WTC11 (cell line): Measurements from ENCODE around the gene DUSP5. TPM values are rescaled to one million over a fixed set of nuclear protein-coding genes. Genes with fewer than 3 reads are reported as not detected.
A peak's percentile ranks its signal among the peaks of the same experiment; 100 is the strongest.

Source experiments
- ATAC-seq: fragments of 200-7000 bp; cut with Tn5 transposase; 2 replicates; pipeline ENCODE4 v1.10.0; 2021; ENCODE audit warnings: mild to moderate bottlenecking, moderate library complexity
- CTCF ChIA-PET: fragments of 300-600 bp; sonication (Branson Sonifier 250); formaldehyde crosslinking; loops from one replicate; lab custom pipeline; 2021; ENCODE audit warnings: antibody characterized with exemption; lab: Charles Lee
- POLR2A ChIA-PET: fragments of 350-600 bp; sonication (Branson Sonifier 250); formaldehyde crosslinking; loops from one replicate; lab custom pipeline; 2021; ENCODE audit warnings: antibody characterized with exemption; lab: Charles Lee
- DNase-seq: peaks from one replicate; pipeline ENCODE4 v3.0.0; 2021; ENCODE audit warnings: low spot score
- H3K27ac Mint-ChIP-seq: 2 replicates; pipeline ENCODE4 v1.8.0; 2021; ENCODE audit warnings: mixed read lengths
- H3K27me3 Mint-ChIP-seq: 2 replicates; pipeline ENCODE4 v1.8.0; 2021; ENCODE audit warnings: low read depth, mild to moderate bottlenecking, moderate library complexity, mixed read lengths
- H3K36me3 Mint-ChIP-seq: 2 replicates; pipeline ENCODE4 v1.8.0; 2021; ENCODE audit warnings: mixed read lengths
- H3K4me1 Mint-ChIP-seq: 2 replicates; pipeline ENCODE4 v1.8.0; 2022; ENCODE audit warnings: mixed read lengths
- H3K4me3 Mint-ChIP-seq: 2 replicates; pipeline ENCODE4 v1.8.0; 2021; ENCODE audit warnings: mild to moderate bottlenecking, moderate library complexity, mixed read lengths
- H3K9me3 Mint-ChIP-seq: 2 replicates; pipeline ENCODE4 v1.8.0; 2021; ENCODE audit warnings: mixed read lengths
- E2F4 ChIP-seq: sonication (generic); formaldehyde crosslinking; IDR thresholded peaks from 2 replicates; pipeline ENCODE4 v1.8.1; 2022; ENCODE audit warnings: low read depth, mild to moderate bottlenecking, moderate library complexity, missing genetic modification reagents, borderline replicate concordance
- ETV6 ChIP-seq: sonication (generic); formaldehyde crosslinking; IDR thresholded peaks from 2 replicates; pipeline ENCODE4 v1.8.1; 2022; ENCODE audit warnings: mild to moderate bottlenecking, missing genetic modification reagents
- FOXK1 ChIP-seq: sonication (generic); formaldehyde crosslinking; IDR thresholded peaks from 2 replicates; pipeline ENCODE4 v1.8.0; 2022; ENCODE audit warnings: mild to moderate bottlenecking, moderate library complexity, missing genetic modification reagents
- GRHL2 ChIP-seq: fragments of 250-450 bp; sonication (Bioruptor Pico); IDR thresholded peaks from 2 replicates; pipeline ENCODE4 v1.8.0; 2022; ENCODE audit warnings: mild to moderate bottlenecking, moderate library complexity; ENCODE audit not compliant: insufficient replicate concordance, severe bottlenecking
- GTF2I ChIP-seq: fragments of 250-450 bp; sonication (Bioruptor Pico); conservative IDR thresholded peaks from 2 replicates; pipeline ENCODE4 v1.4.0; 2021; ENCODE audit warnings: mild to moderate bottlenecking
- JAZF1 ChIP-seq: fragments of 250-450 bp; sonication (Bioruptor Pico); IDR thresholded peaks from 2 replicates; pipeline ENCODE4 v1.9.0; 2021; ENCODE audit warnings: moderate library complexity, mild to moderate bottlenecking, inconsistent platforms
- JUN ChIP-seq: sonication (generic); formaldehyde crosslinking; IDR thresholded peaks from 2 replicates; pipeline ENCODE4 v1.8.0; 2023; ENCODE audit warnings: mild to moderate bottlenecking, missing genetic modification reagents
- OVOL2 ChIP-seq: fragments of 250-450 bp; sonication (Bioruptor Pico); IDR thresholded peaks from 2 replicates; pipeline ENCODE4 v1.9.0; 2021; ENCODE audit warnings: mild to moderate bottlenecking, borderline replicate concordance
- RORB ChIP-seq: fragments of 250-450 bp; sonication (Bioruptor Pico); IDR thresholded peaks from 2 replicates; pipeline ENCODE4 v1.9.0; 2021; ENCODE audit warnings: mild to moderate bottlenecking
- TCF7 ChIP-seq: sonication (generic); formaldehyde crosslinking; IDR thresholded peaks from 2 replicates; pipeline ENCODE4 v1.8.0; 2022; ENCODE audit warnings: mild to moderate bottlenecking, low read depth, missing genetic modification reagents, moderate library complexity
- TP53 ChIP-seq: sonication (generic); formaldehyde crosslinking; IDR thresholded peaks from 2 replicates; pipeline ENCODE4 v1.8.1; 2023; ENCODE audit warnings: mild to moderate bottlenecking, missing genetic modification reagents
- ZNF232 ChIP-seq: sonication (generic); formaldehyde crosslinking; IDR thresholded peaks from 2 replicates; pipeline ENCODE4 v1.8.0; 2022; ENCODE audit warnings: mild to moderate bottlenecking, missing genetic modification reagents
- ZNF317 ChIP-seq: sonication (generic); formaldehyde crosslinking; IDR thresholded peaks from 2 replicates; pipeline ENCODE4 v1.8.1; 2023; ENCODE audit warnings: low read depth, mild to moderate bottlenecking, moderate library complexity, missing genetic modification reagents, borderline replicate concordance
- ZNF512 ChIP-seq: sonication (generic); formaldehyde crosslinking; IDR thresholded peaks from 2 replicates; pipeline ENCODE4 v1.8.1; 2022; ENCODE audit warnings: missing genetic modification reagents, borderline replicate concordance
- ZNF671 ChIP-seq: fragments of 250-450 bp; sonication (Bioruptor Pico); IDR thresholded peaks from 2 replicates; pipeline ENCODE4 v1.8.0; 2021; ENCODE audit warnings: mild to moderate bottlenecking
- total RNA-seq: library from RNA; stranded (reverse); gene quantifications from 3 replicates; pipeline ENCODE4 v1.2.3, GENCODE V29; 2021
- TF ChIP-seq, protein P1 (sequence below): sonication (generic); formaldehyde crosslinking; IDR thresholded peaks from 2 replicates; pipeline ENCODE4 v1.8.1; 2022; ENCODE audit warnings: mild to moderate bottlenecking, moderate library complexity, missing genetic modification reagents
- TF ChIP-seq, protein P2 (sequence below): fragments of 250-450 bp; sonication (Bioruptor Pico); IDR thresholded peaks from 2 replicates; pipeline ENCODE4 v1.8.0; 2021; ENCODE audit warnings: mild to moderate bottlenecking
- TF ChIP-seq, protein P3 (sequence below): fragments of 250-450 bp; sonication (Bioruptor Pico); IDR thresholded peaks from 2 replicates; pipeline ENCODE4 v2.1.2; 2022; ENCODE audit warnings: mild to moderate bottlenecking, moderate library complexity

DUSP5 gene
- total RNA-seq, 1 experiment from 2014 or later: 55.1 TPM

- no peak for TF ChIP-seq ZNF512
- TF ChIP-seq GTF2I (CRISPR knock-in tag): no peak
- TF ChIP-seq, protein P1, sequence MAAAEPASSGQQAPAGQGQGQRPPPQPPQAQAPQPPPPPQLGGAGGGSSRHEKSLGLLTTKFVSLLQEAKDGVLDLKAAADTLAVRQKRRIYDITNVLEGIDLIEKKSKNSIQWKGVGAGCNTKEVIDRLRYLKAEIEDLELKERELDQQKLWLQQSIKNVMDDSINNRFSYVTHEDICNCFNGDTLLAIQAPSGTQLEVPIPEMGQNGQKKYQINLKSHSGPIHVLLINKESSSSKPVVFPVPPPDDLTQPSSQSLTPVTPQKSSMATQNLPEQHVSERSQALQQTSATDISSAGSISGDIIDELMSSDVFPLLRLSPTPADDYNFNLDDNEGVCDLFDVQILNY (CRISPR knock-in tag): no peak
- TF ChIP-seq RORB (CRISPR knock-in tag): no peak
- TF ChIP-seq ZNF317: no peak
- TF ChIP-seq JAZF1 (CRISPR knock-in tag): no peak
- TF ChIP-seq, protein P2, sequence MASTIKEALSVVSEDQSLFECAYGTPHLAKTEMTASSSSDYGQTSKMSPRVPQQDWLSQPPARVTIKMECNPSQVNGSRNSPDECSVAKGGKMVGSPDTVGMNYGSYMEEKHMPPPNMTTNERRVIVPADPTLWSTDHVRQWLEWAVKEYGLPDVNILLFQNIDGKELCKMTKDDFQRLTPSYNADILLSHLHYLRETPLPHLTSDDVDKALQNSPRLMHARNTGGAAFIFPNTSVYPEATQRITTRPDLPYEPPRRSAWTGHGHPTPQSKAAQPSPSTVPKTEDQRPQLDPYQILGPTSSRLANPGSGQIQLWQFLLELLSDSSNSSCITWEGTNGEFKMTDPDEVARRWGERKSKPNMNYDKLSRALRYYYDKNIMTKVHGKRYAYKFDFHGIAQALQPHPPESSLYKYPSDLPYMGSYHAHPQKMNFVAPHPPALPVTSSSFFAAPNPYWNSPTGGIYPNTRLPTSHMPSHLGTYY: no peak
These were observed 19.2 kb downstream of the DUSP5 start (continued) for GRCh38 chr10:110516815-110517492.

- H3K4me1 Mint-ChIP-seq: peaks cover 30% of the 10 kb centered on the region
- no peaks in the 10 kb centered on the region for H3K9me3 Mint-ChIP-seq
- H3K36me3 Mint-ChIP-seq: no peaks in the 10 kb centered on the region
- H3K27ac Mint-ChIP-seq: no peak overlapping the region
- no peak overlapping the region for H3K4me3 Mint-ChIP-seq
- ATAC-seq: no peak
- ChIA-PET CTCF (no interaction called here), POLR2A (no interaction called here)
- no peaks in the 10 kb centered on the region for H3K27me3 Mint-ChIP-seq
- DNase-seq: no peak
- TF ChIP-seq E2F4 (CRISPR knock-in tag) (no peak), FOXK1 (CRISPR knock-in tag) (no peak), ETV6 (no peak), TCF7 (CRISPR knock-in tag) (no peak), OVOL2 (CRISPR knock-in tag) (no peak), ZNF671 (CRISPR knock-in tag) (no peak), JAZF1 (CRISPR knock-in tag) (no peak), JUN (CRISPR knock-in tag) (no peak), TP53 (no peak)
- TF ChIP-seq, protein P3, sequence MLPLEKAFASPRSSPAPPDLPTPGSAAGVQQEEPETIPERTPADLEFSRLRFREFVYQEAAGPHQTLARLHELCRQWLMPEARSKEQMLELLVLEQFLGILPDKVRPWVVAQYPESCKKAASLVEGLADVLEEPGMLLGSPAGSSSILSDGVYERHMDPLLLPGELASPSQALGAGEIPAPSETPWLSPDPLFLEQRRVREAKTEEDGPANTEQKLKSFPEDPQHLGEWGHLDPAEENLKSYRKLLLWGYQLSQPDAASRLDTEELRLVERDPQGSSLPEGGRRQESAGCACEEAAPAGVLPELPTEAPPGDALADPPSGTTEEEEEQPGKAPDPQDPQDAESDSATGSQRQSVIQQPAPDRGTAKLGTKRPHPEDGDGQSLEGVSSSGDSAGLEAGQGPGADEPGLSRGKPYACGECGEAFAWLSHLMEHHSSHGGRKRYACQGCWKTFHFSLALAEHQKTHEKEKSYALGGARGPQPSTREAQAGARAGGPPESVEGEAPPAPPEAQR (CRISPR knock-in tag): no peak
These were observed 24.8 kb downstream of the DUSP5 start for GRCh38 chr10:110522365-110522988.

DNA sequence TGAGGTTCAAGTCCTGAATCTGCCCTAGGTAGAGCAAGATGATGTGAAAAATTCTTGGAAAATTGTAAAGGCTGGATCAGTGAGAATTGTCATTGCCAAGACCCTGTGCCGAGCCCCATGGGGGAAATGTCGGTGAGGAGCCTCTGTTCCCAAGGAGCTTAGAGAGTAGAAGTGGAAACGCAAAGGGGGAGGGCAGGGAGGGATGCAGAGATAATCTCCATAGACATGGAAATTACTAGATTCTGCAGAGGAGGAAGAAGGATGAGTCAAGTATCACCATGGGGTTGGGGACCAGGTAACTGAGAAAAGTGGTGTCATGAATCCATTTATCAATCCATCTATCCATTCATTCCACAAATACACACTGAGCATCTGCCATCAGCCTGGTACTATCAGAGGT, 26.0 kb downstream of the DUSP5 start:
- H3K27me3 Mint-ChIP-seq: no peaks in the 10 kb centered on the region
- H3K27ac Mint-ChIP-seq: peak overlapping the region; percentile 3; the same call in 1 of the 2 replicates
- H3K9me3 Mint-ChIP-seq: no peaks in the 10 kb centered on the region
- no peak overlapping the region for H3K4me3 Mint-ChIP-seq
- CTCF ChIA-PET: no interaction called here
- POLR2A ChIA-PET: interaction anchor here (0.6 kb wide), 1 partner anchor 177 kb away, joined by 3 read pairs; no protein-coding TSS in a partner anchor
- peaks cover 38% of the 10 kb centered on the region for H3K4me1 Mint-ChIP-seq
- ATAC-seq (0 out of 2 replicates have a peak, but pooled peaks have one; percentile 19), DNase-seq (no peak)
- H3K36me3 Mint-ChIP-seq: no peaks in the 10 kb centered on the region
- TF ChIP-seq GRHL2 (CRISPR knock-in tag) (no peak), ZNF232 (CRISPR knock-in tag) (no peak), E2F4 (CRISPR knock-in tag) (no peak)
- TF ChIP-seq, all 79 proteins: peak for 0
